ACC112 (cell line): ENCODE results near the gene FNDC10.

ENCODE experiments used
- H2AFZ ChIP-seq: fragments of 200-600 bp; sonication (generic); one replicate; pipeline ENCODE4 v1.6.0; 2017; ENCODE audit warnings: antibody characterized with exemption, low read length; ENCODE audit not compliant: unreplicated experiment
- H3K27ac ChIP-seq: fragments of 200-600 bp; sonication (generic); 2 replicates; pipeline ENCODE4 v1.5.1; 2014; ENCODE audit warnings: low read depth, mild to moderate bottlenecking, antibody characterized with exemption, low read length, moderate library complexity
- H3K27me3 ChIP-seq: fragments of 200-600 bp; sonication (generic); 2 replicates; pipeline ENCODE4 v1.6.1; 2014; ENCODE audit warnings: mild to moderate bottlenecking, antibody characterized with exemption, low read length, moderate library complexity, mixed read lengths; ENCODE audit not compliant: insufficient read depth
- H3K36me3 ChIP-seq: fragments of 200-600 bp; sonication (generic); 2 replicates; pipeline ENCODE4 v1.6.1; 2016; ENCODE audit warnings: mild to moderate bottlenecking, antibody characterized with exemption, low read length, moderate library complexity, mixed read lengths; ENCODE audit not compliant: insufficient read depth
- H3K4me1 ChIP-seq: fragments of 200-600 bp; sonication (generic); one replicate; pipeline ENCODE4 v1.6.1; 2016; ENCODE audit warnings: low read length, mixed read lengths; ENCODE audit not compliant: insufficient read depth, unreplicated experiment, control insufficient read depth
- H3K4me3 ChIP-seq: fragments of 200-600 bp; sonication (generic); 2 replicates; pipeline ENCODE4 v1.5.1; 2014; ENCODE audit warnings: mild to moderate bottlenecking, low read depth, low read length
- H3K79me2 ChIP-seq: fragments of 200-600 bp; sonication (generic); one replicate; pipeline ENCODE4 v1.6.0; 2016; ENCODE audit warnings: low read length; ENCODE audit not compliant: control insufficient read depth, unreplicated experiment, insufficient read depth

FNDC10 gene

GRCh38 chr1:1602968-1603506, 3.1 kb upstream of the FNDC10 start:
- H3K4me1 ChIP-seq = peaks cover 2% of the 10 kb centered on the region
- no peak overlapping the region for H2AFZ ChIP-seq
- H3K27ac ChIP-seq = no peak overlapping the region

DNA sequence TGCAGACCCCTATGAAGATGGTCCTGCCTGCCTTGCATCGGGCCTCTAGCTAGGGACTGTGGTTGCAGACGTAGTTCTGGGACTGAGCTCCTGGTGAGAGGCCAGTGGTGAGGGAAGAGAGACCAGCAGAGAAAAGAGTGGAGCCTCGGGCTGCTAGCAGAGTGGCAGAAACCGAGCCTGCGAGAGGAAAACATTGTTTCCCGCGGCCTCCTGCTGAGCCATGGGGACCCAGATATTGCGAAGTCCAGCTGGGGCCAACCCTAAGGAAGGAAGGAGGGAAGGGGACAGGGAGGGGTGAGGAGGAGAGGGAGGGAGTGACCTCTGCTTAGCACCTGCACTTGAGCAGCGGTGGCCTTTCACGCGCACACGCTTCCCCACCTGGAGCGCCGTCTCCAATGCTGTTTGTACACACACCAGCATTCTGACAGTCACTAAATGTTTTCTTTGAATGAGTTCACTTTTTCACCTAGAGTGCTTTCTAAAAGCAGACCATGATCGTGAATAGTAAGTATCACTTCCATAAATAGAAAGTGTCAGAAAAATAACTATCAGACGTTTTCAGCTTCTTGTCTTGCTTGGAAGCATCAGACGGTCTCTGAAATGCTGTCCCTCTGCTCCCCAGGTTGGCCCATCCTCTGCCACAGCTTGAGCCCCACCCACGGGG, 2.5 kb upstream of the FNDC10 start:
- no peak overlapping the region for H2AFZ ChIP-seq
- no peaks in the 10 kb centered on the region for H3K36me3 ChIP-seq
- H3K27me3 ChIP-seq = no peaks in the 10 kb centered on the region
- no peak overlapping the region for H3K27ac ChIP-seq
- H3K4me1 ChIP-seq = peaks cover 8% of the 10 kb centered on the region
- H3K4me3 ChIP-seq = no peak overlapping the region
- H3K79me2 ChIP-seq = no peaks in the 10 kb centered on the region

More at GRCh38 chr1:1602968-1603506, 3.1 kb upstream of the FNDC10 start:
- H3K27me3 ChIP-seq = no peaks in the 10 kb centered on the region
- no peaks in the 10 kb centered on the region for H3K36me3 ChIP-seq
- H3K79me2 ChIP-seq = no peaks in the 10 kb centered on the region
- H3K4me3 ChIP-seq = no peak overlapping the region

DNA sequence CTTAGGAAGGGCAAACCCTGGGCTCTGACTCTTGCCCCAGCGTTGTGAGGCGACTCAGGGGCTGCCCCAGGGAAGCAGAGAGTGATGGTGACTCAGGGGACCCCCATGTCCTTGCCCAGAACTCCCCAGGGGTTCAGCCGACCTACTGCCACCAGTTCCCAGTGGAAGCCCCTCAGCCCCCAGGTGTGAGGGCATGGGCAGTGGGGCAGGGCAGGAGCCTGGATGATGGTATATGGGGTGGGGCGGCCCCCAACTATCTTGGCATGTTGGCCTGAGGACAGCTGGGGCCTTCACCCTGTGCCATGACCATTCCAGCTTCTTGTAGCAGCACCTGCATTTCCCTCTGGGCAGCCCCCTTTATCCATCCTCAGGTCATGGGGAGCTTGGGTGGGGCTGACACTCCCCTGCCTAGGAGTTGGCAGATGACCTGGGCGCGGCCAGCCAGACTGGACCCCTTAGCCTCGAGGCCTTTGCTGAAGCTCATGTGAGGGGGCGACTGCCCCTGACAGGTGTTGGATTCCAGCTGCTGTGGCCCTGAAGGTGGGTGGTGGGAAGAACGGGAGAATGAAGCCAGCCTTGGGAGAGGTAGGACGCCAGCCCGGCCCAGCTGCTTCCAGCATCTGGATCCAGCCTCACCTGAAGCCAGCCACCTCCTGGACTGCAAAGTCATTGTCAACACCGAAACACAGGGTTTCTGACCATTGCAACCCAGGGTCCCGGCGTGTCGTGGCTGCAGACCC, 1.8 kb upstream of the FNDC10 start:
- no peaks in the 10 kb centered on the region for H3K79me2 ChIP-seq
- H3K27me3 ChIP-seq = 0 out of 2 replicates have a peak, but pooled peaks cover 3% of the 10 kb centered on the region
- no peaks in the 10 kb centered on the region for H3K36me3 ChIP-seq
- no peak overlapping the region for H2AFZ ChIP-seq
- H3K27ac ChIP-seq = no peak overlapping the region
- H3K4me3 ChIP-seq = no peak overlapping the region
- peaks cover 9% of the 10 kb centered on the region for H3K4me1 ChIP-seq

DNA sequence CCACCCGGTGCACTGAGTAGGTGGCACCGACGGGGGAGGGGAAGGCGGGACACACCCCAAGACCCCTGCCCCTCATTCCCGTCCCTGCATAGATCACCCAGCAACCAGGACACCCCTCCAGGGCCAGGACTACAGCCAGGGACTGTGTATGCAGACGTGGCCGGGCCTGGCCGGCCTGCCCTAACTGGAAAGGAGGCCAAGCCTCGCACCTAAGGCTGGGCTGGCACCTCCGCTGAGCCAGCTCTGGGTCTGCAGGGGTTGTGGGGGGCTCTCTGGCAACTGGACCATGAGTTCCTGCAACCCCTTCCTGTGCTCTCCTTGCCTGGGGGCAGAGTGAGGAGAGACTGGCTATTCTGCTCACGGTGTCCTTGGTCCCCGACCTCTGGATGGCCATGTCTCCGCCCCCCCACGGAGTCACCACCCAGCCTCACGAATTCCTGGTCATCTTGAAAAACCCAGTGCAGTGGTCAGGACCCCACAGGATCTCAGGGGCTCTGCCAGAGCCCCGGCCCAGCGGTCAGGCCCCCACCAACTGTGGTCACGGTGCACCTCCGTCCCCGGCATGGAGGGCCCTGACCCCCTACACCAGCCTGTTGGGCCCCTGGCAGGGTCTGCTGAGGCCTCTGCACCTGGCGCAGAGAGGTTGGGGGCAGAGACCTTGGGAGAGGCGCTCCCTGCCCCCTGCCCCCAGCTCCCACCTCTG, 1.1 kb upstream of the FNDC10 start:
- Histone ChIP-seq H3K27ac (no peak overlapping the region), H3K36me3 (no peaks in the 10 kb centered on the region), H2AFZ (no peak overlapping the region), H3K79me2 (no peaks in the 10 kb centered on the region), H3K4me1 (peaks cover 9% of the 10 kb centered on the region), H3K4me3 (peak overlapping the region; percentile 82), H3K27me3 (peaks cover 10% of the 10 kb centered on the region; the same call in 1 of the 2 replicates)

DNA sequence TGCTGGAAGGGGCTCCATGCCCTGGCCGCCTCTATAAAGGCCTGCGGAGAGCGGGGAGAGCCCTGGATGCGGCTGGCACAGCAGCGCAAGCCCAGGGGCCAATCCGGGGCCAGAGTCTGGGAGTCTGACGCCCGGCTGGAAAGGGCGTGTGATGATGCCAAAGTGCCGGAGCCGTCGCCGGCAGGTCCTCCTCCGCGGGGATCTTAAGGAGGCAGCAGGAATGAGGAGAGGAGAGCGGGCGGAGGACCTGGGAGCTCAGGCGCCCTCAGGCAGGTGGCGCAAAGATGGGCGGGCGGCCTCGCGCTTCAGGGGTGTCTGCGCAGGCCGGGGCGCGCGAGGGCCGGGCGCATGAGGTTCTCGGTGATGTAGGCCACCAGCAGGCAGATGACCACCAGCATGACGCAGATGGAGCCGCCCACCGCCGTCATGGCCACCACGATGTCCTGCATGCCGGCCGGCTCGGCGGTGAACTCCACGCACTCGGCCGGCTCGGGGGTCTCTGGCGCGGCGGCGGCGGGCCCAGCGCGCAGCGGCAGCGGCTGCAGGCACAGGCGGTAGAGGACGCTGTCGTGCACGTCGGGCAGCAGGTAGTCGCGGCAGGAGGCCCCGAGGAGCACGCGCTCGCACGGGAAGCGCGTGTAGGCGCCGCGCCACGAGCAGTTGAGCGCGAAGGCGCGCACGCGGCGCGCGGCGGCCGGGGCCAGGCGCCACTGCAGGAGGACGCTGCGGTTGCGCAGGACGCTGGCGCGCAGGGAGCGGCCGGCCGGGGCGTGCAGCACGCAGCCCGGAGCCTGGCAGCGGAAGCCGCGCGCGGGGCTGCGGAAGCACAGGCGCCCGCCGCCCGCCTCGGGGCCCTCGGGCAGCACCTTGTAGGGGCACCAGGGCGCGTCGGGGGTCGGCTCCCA, 653 bp downstream of the FNDC10 start:
- peak overlapping the region; percentile 35 for H2AFZ ChIP-seq
- H3K27ac ChIP-seq = no peak overlapping the region
- H3K79me2 ChIP-seq = no peaks in the 10 kb centered on the region
- H3K4me1 ChIP-seq = peaks cover 9% of the 10 kb centered on the region
- H3K36me3 ChIP-seq = no peaks in the 10 kb centered on the region
- H3K27me3 ChIP-seq = peaks cover 19% of the 10 kb centered on the region; the same call in 1 of the 2 replicates
- H3K4me3 ChIP-seq = peak overlapping the region; percentile 73

GRCh38 chr1:1598720-1599029, 1.3 kb downstream of the FNDC10 start:
- Histone ChIP-seq H3K27ac (no peak overlapping the region), H3K4me1 (peaks cover 9% of the 10 kb centered on the region), H2AFZ (no peak overlapping the region), H3K27me3 (peaks cover 19% of the 10 kb centered on the region; the same call in 1 of the 2 replicates), H3K36me3 (no peaks in the 10 kb centered on the region), H3K4me3 (peak overlapping the region; percentile 73; the same call in 1 of the 2 replicates), H3K79me2 (no peaks in the 10 kb centered on the region)

DNA sequence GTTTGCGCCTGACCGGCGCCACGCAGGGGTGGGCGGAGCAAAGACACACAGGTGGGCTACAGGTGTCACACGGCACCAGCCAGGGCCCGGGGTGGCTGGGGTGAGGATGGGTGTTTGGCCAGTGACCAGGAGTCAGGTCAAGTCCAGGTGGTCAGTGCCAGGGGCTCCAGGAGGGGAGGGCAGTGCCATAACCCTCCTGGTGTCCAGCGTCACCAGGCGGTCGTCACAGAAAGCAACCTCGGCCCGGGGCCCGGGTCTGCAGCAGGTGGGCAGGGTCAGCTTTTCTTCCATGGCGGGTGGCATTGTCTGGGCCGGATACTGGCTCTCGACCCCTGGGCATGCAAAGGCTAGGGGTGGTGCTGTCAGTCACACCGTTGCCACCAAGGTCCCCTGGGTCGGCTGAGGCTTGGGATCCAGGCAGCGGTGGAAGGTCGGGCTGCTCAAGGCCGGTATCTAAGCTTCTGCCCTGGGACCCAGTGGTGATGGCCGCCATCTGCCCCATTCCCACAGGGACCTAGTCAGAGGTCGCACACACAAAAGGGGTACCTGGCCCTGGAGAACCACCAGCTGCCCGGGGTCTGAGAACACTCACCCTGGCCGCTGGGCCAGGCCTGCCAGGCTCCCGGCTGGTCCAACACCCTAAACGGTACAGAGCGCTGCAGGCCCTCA, 1.8 kb downstream of the FNDC10 start:
- Histone ChIP-seq H3K79me2 (no peaks in the 10 kb centered on the region), H3K4me3 (peak overlapping the region; percentile 38), H3K4me1 (peaks cover 9% of the 10 kb centered on the region), H3K36me3 (no peaks in the 10 kb centered on the region), H2AFZ (no peak overlapping the region), H3K27ac (no peak overlapping the region), H3K27me3 (peaks cover 19% of the 10 kb centered on the region; the same call in 1 of the 2 replicates)

- Histone ChIP-seq H3K27ac (no peak overlapping the region), H3K4me3 (peak overlapping the region; percentile 38; the same call in 1 of the 2 replicates), H3K36me3 (no peaks in the 10 kb centered on the region), H3K79me2 (no peaks in the 10 kb centered on the region), H3K4me1 (peaks cover 9% of the 10 kb centered on the region), H2AFZ (no peak overlapping the region), H3K27me3 (peaks cover 19% of the 10 kb centered on the region; the same call in 1 of the 2 replicates)
These were observed 2.5 kb downstream of the FNDC10 start for GRCh38 chr1:1597275-1597930.

GRCh38 chr1:1596493-1597274, 3.3 kb downstream of the FNDC10 start:
- Histone ChIP-seq H2AFZ (no peak overlapping the region), H3K79me2 (no peaks in the 10 kb centered on the region), H3K27me3 (peaks cover 19% of the 10 kb centered on the region; the same call in 1 of the 2 replicates), H3K27ac (no peak overlapping the region), H3K36me3 (no peaks in the 10 kb centered on the region), H3K4me1 (peaks cover 9% of the 10 kb centered on the region), H3K4me3 (no peak overlapping the region)
